ENCODE data around the gene MT1M.

Gene MT1M

DNA sequence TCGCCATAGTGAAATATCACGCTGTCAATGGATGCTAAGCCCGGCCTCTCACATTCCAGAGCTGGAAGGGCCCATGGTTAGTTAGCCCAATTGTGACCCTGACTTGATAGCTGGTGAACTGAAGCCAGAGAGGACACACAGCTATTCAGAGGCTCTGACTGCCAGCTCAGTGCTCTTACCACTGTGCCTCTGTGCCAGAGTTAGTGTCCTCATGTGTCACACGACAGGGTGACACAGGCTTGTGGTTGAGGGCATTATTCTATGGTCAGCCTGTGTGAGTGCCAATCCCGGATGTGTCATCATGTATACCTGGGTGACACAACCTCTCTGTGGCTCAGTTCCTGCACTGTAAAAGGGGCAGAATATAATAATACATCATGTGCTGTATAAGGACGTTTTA is 47.4 kb downstream of the MT1M start:
- no peak for DNase-seq

DNA sequence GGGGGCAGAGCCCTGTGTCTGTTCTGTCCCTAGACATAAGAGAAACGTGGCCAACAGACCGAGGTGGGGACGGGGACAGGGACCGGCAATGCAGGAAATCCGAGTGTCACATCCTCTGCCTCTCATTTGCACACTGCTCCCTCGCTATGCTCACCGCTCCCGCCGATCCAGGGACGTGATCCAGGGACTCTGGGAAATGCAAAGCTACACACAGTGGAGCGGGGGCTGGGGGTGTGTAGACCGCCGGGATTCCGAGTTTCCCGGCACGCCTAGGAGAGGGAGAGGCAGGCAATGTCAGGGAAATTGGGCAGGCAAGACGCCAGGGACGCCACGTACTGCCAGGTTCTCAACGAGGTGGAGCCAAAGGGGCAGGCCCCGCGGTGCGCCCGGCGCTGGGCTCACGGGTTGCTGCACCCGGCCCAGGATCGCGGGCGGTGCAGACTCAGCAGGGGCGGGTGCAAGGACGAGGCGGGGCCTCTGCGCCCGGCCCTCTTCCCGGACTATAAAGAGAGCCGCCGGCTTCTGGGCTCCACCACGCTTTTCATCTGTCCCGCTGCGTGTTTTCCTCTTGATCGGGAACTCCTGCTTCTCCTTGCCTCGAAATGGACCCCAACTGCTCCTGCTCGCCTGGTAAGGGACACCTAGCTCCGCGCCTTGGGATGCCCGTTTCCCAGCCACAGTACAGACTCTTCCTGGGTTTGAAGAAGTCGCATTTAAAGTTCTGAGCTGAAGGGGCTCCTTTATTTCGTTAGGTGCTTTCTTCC is 49.7 kb downstream of the MT1M start, which contains the start of gene MT1X:
Gene MT1X (plus strand): TSS at position 532 of the 764 bp plus-strand sequence. CDS start 71 bp downstream, at position 603.
- peak; percentile 60 to 65 for DNase-seq

DNA sequence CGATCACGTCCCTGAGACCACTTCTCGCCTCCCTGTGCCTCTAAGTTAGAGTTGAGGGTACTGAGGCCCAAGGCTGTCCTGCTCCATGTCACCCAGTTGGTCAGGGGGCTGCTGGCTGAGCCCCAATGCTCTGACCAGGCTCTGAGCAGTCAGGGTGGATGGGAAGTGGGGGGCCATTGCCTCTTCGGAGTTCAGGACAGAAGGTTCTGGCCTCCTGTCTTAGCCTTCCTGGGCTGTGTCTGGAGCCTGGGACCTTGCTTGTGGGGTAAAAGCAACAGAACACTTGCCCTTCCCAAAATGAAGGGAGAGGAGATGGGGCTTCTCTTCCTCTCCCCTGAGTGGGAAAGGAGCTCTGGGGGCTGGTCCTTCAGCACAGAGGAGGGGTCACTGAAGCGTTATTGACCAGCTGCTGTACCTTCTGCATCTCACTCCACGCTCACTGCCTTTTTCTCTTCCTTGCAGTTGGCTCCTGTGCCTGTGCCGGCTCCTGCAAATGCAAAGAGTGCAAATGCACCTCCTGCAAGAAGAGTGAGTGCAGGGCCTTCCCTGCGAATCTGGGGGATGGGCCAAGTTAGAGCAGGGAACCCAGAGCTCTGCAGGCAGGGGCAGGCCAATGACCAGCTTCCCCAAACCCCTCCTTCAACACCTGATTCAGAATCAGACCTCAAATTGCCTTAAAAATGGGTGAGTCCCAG is 50.4 kb downstream of the MT1M start:
- no peak for DNase-seq

Measured in NCI-H1930 (cell line).